Tongue (tissue), 2 donors: ENCODE measurements around the gene TMEM86A. TPM values are rescaled to one million over a fixed set of nuclear protein-coding genes. Genes with fewer than 3 reads are reported as not detected.

Source experiments
- DNase-seq: peaks from one replicate; pipeline ENCODE4 v3.0.0-alpha.2; 2015
- total RNA-seq: library from RNA; depleted of rRNA; stranded (reverse); fragments of >200 nt; gene quantifications from one replicate; pipeline ENCODE4 v1.2.3, GENCODE V29; 2014

The TMEM86A gene
- total RNA-seq, 1 donor from 2014 or later, result 1.0 TPM

- peak; percentile 19 for DNase-seq
Observed at GRCh38 chr11:18700375-18700774, 1.8 kb downstream of the TMEM86A start.

DNA sequence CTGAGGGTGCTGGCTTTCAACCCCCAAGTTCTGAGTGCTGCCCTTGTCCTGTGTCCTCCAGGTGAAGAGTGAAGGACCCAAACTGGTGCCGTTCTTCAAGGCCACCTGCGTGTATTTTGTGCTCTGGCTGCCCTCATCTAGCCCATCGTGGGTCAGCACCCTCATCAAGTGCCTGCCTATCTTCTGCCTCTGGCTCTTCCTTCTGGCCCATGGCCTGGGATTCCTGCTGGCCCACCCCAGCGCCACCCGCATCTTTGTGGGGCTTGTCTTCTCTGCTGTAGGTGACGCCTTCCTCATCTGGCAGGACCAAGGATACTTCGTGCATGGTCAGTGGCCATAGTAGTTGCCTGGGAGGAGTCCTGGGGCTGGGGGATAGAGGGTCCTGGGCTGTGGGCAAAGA, 2.3 kb downstream of the TMEM86A start:
- no peak for DNase-seq

DNA sequence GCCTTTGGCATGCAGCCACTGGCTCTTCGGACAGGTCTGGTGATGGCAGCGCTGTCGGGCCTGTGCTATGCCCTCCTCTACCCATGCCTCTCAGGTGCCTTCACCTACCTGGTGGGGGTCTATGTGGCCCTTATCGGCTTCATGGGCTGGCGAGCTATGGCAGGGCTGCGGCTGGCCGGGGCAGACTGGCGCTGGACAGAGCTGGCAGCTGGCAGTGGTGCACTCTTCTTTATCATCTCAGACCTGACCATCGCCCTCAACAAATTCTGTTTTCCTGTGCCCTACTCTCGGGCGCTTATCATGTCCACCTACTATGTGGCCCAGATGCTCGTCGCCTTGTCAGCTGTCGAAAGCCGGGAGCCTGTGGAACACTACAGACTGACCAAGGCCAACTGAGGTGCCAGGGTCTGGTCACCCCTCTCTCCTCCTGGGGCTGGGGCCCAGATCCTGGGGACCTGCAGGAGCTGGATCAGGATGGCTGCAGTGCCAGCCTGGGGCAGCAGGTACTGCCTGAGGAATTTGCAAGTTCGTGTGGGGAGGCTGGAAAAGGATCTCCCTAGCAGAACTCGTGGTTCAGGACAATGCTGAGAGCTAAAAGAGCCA, 3.1 kb downstream of the TMEM86A start:
- DNase-seq, result no peak

- no peak for DNase-seq
Observed at GRCh38 chr11:18703001-18703763, 4.6 kb downstream of the TMEM86A start.

GRCh38 chr11:18704045-18704645, 5.6 kb downstream of the TMEM86A start:
- no peak for DNase-seq

DNA sequence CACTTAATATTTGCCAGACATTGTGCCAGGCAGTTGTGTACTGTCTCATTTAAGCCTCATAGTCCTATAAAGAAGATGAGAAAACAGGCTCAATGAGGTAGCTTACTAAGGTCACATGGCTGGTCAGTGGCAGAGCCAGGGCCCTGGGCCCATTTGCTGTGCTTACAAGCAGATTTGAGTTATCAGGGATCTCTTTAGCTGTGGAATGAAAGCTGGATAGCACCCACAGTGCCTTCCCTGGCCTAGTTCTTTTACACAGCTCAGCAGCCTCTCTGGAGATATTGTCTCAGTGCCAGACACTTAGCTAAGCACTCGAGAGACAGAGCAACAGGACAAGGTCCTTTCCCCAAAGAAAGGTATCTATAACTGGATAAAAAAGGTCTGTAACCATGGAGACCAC, 6.1 kb downstream of the TMEM86A start:
- DNase-seq, result no peak

- DNase-seq, result peak; percentile 37
Observed at GRCh38 chr11:18705651-18706281, 7.2 kb downstream of the TMEM86A start.

DNA sequence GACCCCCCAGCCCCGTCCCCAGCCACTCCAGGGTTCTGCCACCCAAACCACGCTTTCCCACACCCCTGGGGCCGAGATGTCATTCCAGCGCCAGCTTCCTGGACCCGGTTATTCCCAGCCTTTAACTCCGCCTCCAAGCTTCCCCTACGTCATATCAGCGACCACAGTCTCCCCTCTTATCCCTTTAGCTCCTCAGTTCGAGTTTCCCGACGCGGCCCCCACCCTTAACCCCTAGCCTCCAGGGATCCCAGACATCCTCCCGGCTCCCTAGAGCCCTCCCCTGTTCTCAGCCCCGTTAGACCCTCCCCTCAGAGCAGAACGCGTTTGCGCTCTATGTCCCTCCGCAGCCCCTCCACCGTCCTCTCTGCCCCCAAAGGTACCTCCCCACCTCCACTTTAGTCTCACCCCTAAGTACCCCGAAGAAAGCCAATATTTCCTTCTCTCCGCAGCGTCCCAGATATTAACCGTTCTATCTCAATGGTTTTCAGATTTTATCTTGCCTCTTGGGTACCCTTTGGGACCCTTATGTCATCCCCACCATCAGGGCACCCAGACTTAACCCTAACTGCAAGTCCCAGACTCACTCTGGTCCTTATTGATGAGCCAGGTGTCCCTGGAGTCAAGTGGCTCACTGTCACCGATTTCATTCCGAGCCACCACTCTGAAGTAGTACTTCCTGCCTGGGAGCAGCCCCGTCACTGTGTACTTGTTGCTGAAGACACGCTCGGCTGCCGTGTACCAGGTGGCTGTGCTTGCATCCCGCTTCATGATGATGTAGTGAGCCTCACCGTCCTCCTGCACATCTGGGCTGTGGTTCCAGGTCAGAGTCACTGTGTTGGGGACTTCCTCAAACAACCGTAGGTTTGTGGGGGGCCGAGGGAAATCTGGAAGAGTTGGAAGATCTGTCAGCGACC, 8.0 kb downstream of the TMEM86A start:
- peak; percentile 84 for DNase-seq

GRCh38 chr11:18707811-18708340, 9.3 kb downstream of the TMEM86A start:
- DNase-seq, result no peak

DNA sequence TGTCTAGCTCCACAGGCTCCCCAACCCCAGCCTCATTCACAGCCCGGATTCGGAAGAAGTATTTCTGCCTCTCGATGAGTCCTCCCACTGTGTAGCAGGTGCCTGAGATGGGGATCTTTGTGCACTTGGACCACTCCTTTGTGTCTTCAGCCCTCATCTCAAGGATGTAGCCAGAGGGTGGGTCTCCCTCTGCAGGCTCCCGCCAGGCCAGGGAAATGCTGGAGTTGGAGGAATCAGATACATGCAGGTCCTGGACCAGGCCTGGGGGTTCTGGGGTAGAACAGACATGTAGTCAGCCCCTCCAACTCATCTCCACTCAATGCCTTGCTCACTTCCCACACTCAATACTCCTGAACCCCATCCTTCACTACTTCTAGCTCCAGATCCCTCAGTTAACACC, 10.8 kb downstream of the TMEM86A start:
- no peak for DNase-seq

- no peak for DNase-seq
Observed at GRCh38 chr11:18710545-18710944, 12.0 kb downstream of the TMEM86A start.

- no peak for DNase-seq
Observed at GRCh38 chr11:18713646-18714442, 15.3 kb downstream of the TMEM86A start.

GRCh38 chr11:18714443-18714780, 15.8 kb downstream of the TMEM86A start:
- DNase-seq, result no peak

- no peak for DNase-seq
Observed at GRCh38 chr11:18715476-18715875, 16.9 kb downstream of the TMEM86A start.

- DNase-seq, result peak; percentile 56
Observed at GRCh38 chr11:18720091-18720807, 21.7 kb downstream of the TMEM86A start.

DNA sequence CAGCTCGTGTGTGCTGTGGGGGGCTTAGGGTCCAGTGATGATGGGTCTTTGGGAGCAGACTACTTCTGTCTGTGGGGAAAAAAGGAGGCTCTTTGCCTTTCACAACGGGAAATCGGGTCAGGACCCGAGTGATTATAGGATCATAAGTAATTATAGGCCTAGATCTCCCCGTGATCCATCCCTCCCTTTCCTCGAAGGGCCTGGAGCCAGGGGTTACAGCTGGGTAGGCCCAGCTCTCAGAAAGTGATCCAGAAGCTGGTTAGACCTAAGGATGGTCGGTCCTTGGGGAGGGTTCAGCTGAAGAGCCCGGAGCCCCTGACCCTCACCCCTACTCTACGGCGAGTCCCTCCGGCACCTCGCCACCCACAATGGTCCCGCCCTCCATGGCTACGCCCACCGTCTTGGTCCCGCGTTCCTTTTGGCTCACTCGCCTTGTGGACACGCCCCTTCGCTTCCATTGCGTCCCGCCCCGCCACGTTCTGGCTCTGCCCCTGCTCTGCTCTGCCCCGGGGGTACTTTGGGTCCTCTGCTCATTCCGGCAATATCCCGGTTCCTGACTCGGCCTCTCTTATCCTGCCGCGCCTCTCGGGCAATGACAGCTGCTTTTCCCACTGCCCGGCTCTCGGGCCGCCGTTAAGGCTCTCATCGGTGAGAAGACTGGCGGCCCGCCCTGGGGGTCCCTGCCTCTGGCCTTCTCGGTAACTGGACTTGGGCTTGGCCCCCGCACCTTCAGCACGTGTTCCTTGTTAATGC, 22.4 kb downstream of the TMEM86A start:
- peak; percentile 90 for DNase-seq

DNA sequence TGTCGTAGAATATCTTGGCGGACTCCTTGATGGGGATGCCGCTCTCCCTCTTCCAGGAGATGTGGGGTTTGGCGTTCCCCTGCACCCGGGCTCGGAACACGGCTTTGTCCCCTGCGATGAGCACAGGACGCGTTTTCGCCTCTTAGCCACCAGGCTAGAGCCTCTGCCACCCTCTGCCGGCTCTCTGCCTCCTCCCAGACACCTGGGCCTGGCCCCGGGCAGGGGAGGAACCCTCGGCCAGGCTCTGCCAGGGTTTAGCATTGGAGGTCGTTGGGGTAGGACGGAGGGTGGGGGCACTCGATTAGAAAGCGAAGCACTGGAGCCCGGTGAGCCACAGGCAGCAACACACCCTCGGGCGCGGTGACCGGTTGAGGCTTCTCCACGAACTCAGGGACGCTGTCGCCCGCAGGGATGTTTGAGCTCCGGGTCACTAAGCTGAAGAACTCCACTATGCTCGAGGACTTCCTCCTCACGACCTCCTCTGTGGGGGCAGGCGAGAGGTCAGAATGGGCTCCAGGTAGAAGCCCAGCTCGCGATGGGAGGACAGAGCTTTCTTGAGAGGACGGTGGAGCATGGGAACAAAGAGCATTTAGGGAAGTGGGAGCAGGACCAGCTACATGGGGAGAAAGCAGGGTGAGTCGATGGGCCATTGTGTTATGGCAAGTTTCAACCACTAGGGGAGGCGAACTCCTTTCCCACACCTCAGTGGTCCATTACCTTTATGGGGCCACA, 23.1 kb downstream of the TMEM86A start:
- DNase-seq, result peak; percentile 56

GRCh38 chr11:18722293-18722637, 23.7 kb downstream of the TMEM86A start:
- no peak for DNase-seq

GRCh38 chr11:18723991-18724390, 25.4 kb downstream of the TMEM86A start:
- peak; percentile 7 for DNase-seq
